EL (cell line): ENCODE measurements around the gene CDHR1.
A peak's percentile ranks its signal among the peaks of the same experiment; 100 is the strongest.

Experiments
- DNase-seq: peaks from one replicate; pipeline ENCODE4 v3.0.0-alpha.2; 2016

The CDHR1 gene

GRCh38 chr10:84267503-84268126, 73.3 kb downstream of the CDHR1 start:
- DNase-seq, result peak; percentile 52

GRCh38 chr10:84269162-84269561, 74.8 kb downstream of the CDHR1 start:
- no peak for DNase-seq
